ENCODE data around the gene DNAAF5. TPM values are rescaled to one million over a fixed set of nuclear protein-coding genes. Genes with fewer than 3 reads are reported as not detected.
A peak's percentile ranks its signal among the peaks of the same experiment; 100 is the strongest.

DNAAF5 gene
- total and polyA plus RNA-seq, 2 of the 4 experiments (the other 2 are of a cell fraction) = 12.4 to 32.6 TPM

- peak; percentile 81 for TF ChIP-seq USF2 (IDR thresholded peaks at IDR 0.05; ENCODE audit: low read depth, low read length)
These were observed at the start of gene DNAAF5 (continued) for GRCh38 chr7:726084-726853.

DNA sequence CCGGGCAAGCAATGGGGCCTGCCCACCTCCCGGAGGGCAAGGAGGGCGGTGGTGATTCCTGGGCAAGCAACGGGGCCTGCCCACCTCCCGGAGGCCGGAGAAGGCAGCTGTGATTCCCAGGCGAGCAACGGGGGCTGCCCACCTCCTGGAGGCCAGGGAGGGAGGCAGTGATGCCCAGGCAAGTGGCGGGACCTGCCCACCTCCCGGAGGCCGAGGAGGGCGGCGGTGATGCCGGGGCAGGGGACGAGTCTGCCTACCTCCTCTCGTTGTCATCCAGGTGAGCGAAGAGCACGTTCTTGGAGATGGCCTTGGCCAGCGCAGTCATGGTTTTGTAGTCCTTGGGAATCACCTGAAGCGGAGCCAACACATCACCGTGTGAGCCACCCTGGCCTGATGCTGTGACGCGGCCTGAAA lies 49.5 kb upstream of the DNAAF5 start:
- Histone ChIP-seq H4K91ac (ENCODE audit: insufficient read depth, low read depth, low read length) (no peak overlapping the region), H3K79me1 (ENCODE audit: low read depth in 1 of 2, low read length in 2 of 2) (no peaks in the 10 kb centered on the region), H3K9ac (ENCODE audit: low read depth, low read length) (no peak overlapping the region), H2AK5ac (ENCODE audit: low read depth, low read length) (no peak overlapping the region), H2BK5ac (ENCODE audit: low read depth, low read length, poor library complexity, severe bottlenecking) (no peak overlapping the region), H2AK9ac (replicated peaks; ENCODE audit: low read depth, low read length, poor library complexity) (no peak overlapping the region), H3K36me3 (ENCODE audit: control insufficient read depth, insufficient read depth, low read length) (peaks cover 4% of the 10 kb centered on the region), H4K5ac (ENCODE audit: low read depth, low read length) (no peak overlapping the region), H2BK120ac (ENCODE audit: low read depth, low read length) (no peak overlapping the region), H3K23ac (ENCODE audit: low read depth, low read length) (no peak overlapping the region), H2BK20ac (ENCODE audit: low read depth, low read length) (no peak overlapping the region), H2AFZ (replicated peaks; ENCODE audit: low read length, poor library complexity) (no peak overlapping the region), H2BK15ac (ENCODE audit: low read depth, low read length) (no peak overlapping the region), H3K27ac (ENCODE audit: insufficient read depth, low read length) (no peak overlapping the region), H4K20me1 (ENCODE audit: insufficient read depth, low read length) (no peaks in the 10 kb centered on the region), H3K4me1 (ENCODE audit: control insufficient read depth, insufficient read depth, low read length) (no peaks in the 10 kb centered on the region), H3K4me3 (ENCODE audit: insufficient read depth, low read depth, low read length) (no peak overlapping the region), H3K56ac (ENCODE audit: extremely low read depth, insufficient read depth, low read length) (no peak overlapping the region), H3K4me2 (ENCODE audit: low read depth, low read length) (no peak overlapping the region), H3K27me3 (ENCODE audit: control insufficient read depth, insufficient read depth, low read length) (no peaks in the 10 kb centered on the region), H3K9me1 (ENCODE audit: insufficient read depth, low read length) (no peaks in the 10 kb centered on the region), H4K8ac (ENCODE audit: low read depth in 2 of 2, low read length in 2 of 2) (no peak overlapping the region), H3K4ac (ENCODE audit: low read depth, low read length) (no peak overlapping the region), H3K9me3 (ENCODE audit: control insufficient read depth, insufficient read depth, low read length) (no peaks in the 10 kb centered on the region), H3K14ac (replicated peaks; ENCODE audit: low read depth, low read length) (no peak overlapping the region), H3K18ac (ENCODE audit: low read depth, low read length) (no peak overlapping the region)
- ChIA-PET CTCF (interaction anchor here (0.7 kb wide), 1 partner anchor 41 kb away, joined by 3 read pairs; no protein-coding TSS in a partner anchor), POLR2A (ENCODE audit: unreplicated experiment) (no interaction called here)
- BruUV-seq (replicated peaks) = no TSS peak
- no peak for DNase-seq
- dilution Hi-C loops (cut with HindIII; ENCODE audit: low sequenced_read_pairs, unreplicated experiment) = no loop called here
- in situ Hi-C loops (cut with MboI; ENCODE audit: low sequenced_read_pairs) = no loop called here
- intact Hi-C loops (cut with micrococcal nuclease) = no loop called here
- WGBS, 2 experiments (ENCODE audit: extremely low coverage in 2 of 2, insufficient read length in 1 of 2) = 96% methylated on average over 9 of the region's 23 CpGs; no CpG with 5 or more reads in 1 of the 2 experiments
- no peak for ATAC-seq (ENCODE audit: low read depth)
- no peak for TF ChIP-seq RFX5 (IDR thresholded peaks at IDR 0.05; ENCODE audit: low read depth, low read length)
- no peak for TF ChIP-seq MAZ (IDR thresholded peaks at IDR 0.05; ENCODE audit: borderline replicate concordance, low read depth, low read length)
- TF ChIP-seq SMC3 (IDR thresholded peaks at IDR 0.05; ENCODE audit: low read depth, low read length) = no peak
- no peak for TF ChIP-seq MXI1 (IDR thresholded peaks at IDR 0.05; ENCODE audit: borderline replicate concordance, low read depth, low read length)
- TF ChIP-seq RAD21 (IDR thresholded peaks at IDR 0.05; ENCODE audit: low read length) = no peak
- no peak for TF ChIP-seq POLR2A (IDR thresholded peaks at IDR 0.05; ENCODE audit: low read depth, low read length)
- TF ChIP-seq MAFK (IDR thresholded peaks at IDR 0.05; ENCODE audit: low read depth, low read length) = no peak
- TF ChIP-seq BHLHE40 (IDR thresholded peaks at IDR 0.05; ENCODE audit: low read depth, low read length) = no peak
- TF ChIP-seq NFE2L2 (IDR thresholded peaks at IDR 0.05; ENCODE audit: low read depth, low read length) = no peak
- TF ChIP-seq, protein P1, sequence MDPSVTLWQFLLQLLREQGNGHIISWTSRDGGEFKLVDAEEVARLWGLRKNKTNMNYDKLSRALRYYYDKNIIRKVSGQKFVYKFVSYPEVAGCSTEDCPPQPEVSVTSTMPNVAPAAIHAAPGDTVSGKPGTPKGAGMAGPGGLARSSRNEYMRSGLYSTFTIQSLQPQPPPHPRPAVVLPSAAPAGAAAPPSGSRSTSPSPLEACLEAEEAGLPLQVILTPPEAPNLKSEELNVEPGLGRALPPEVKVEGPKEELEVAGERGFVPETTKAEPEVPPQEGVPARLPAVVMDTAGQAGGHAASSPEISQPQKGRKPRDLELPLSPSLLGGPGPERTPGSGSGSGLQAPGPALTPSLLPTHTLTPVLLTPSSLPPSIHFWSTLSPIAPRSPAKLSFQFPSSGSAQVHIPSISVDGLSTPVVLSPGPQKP (IDR thresholded peaks at IDR 0.05; ENCODE audit: borderline replicate concordance, low read depth, low read length) = no peak
- TF ChIP-seq, protein P2, sequence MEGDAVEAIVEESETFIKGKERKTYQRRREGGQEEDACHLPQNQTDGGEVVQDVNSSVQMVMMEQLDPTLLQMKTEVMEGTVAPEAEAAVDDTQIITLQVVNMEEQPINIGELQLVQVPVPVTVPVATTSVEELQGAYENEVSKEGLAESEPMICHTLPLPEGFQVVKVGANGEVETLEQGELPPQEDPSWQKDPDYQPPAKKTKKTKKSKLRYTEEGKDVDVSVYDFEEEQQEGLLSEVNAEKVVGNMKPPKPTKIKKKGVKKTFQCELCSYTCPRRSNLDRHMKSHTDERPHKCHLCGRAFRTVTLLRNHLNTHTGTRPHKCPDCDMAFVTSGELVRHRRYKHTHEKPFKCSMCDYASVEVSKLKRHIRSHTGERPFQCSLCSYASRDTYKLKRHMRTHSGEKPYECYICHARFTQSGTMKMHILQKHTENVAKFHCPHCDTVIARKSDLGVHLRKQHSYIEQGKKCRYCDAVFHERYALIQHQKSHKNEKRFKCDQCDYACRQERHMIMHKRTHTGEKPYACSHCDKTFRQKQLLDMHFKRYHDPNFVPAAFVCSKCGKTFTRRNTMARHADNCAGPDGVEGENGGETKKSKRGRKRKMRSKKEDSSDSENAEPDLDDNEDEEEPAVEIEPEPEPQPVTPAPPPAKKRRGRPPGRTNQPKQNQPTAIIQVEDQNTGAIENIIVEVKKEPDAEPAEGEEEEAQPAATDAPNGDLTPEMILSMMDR (conservative IDR thresholded peaks at IDR 0.05; ENCODE audit: low read depth, low read length) = no peak
